ENCODE results near the gene ST6GALNAC6. TPM values are rescaled to one million over a fixed set of nuclear protein-coding genes. Genes with fewer than 3 reads are reported as not detected.
"Not testable (repeated sequence)": the region's sequence is repeated elsewhere in the genome, so short reads cannot be mapped to it uniquely, and the experiment has no call there.

Gene ST6GALNAC6
- total RNA-seq, 1 donor from 2014 or later = 31.1 TPM

DNA sequence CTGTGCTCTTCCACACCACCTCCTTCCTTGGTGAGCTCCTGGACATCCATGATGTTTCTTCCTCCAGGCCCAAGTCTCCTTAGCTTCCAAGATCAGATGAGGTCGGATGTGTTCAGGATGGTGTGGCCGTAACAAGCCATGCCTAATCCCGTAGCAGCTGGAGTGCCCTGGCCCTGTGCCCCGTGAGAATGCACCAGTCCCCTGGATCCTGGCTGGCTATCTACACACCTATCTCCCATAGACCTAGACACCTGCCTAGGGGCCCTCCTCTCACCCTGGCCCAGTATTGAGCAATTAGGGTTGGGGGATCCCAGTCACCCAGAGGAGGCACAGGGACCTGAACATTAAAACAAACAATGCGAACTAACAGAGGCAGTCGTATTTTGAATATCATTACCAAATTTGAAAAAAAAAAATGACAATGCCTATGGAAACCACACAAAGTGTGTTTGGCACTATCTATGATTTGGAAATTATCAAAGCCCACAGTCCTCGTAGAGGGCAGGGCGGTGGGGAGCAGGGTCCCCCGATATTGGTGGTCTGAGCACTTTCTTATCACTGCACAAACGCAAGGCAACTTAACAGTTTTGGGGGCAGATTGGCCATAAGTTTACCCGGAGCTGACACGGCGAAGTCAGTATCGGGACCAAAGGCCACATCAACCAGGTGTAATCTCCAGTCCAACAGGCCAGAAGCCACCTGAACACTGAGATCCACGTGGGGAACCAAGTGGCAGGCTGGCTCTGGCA lies 58.1 kb downstream of the ST6GALNAC6 start:
- Mint-ChIP-seq H3K27ac (no peak overlapping the region), H3K4me1 (ENCODE audit: low read depth) (no peaks in the 10 kb centered on the region), H3K27me3 (no peaks in the 10 kb centered on the region), H3K9me3 (ENCODE audit: low read depth) (no peaks in the 10 kb centered on the region), H3K4me3 (ENCODE audit: low read depth) (no peak overlapping the region), H3K36me3 (ENCODE audit: insufficient read depth) (no peaks in the 10 kb centered on the region)
- TF ChIP-seq, protein P1, sequence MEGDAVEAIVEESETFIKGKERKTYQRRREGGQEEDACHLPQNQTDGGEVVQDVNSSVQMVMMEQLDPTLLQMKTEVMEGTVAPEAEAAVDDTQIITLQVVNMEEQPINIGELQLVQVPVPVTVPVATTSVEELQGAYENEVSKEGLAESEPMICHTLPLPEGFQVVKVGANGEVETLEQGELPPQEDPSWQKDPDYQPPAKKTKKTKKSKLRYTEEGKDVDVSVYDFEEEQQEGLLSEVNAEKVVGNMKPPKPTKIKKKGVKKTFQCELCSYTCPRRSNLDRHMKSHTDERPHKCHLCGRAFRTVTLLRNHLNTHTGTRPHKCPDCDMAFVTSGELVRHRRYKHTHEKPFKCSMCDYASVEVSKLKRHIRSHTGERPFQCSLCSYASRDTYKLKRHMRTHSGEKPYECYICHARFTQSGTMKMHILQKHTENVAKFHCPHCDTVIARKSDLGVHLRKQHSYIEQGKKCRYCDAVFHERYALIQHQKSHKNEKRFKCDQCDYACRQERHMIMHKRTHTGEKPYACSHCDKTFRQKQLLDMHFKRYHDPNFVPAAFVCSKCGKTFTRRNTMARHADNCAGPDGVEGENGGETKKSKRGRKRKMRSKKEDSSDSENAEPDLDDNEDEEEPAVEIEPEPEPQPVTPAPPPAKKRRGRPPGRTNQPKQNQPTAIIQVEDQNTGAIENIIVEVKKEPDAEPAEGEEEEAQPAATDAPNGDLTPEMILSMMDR (IDR thresholded peaks at IDR 0.05; ENCODE audit: unreplicated experiment) = no peak
- DNase-seq (ENCODE audit: low spot score, unreplicated experiment) = no peak

DNA sequence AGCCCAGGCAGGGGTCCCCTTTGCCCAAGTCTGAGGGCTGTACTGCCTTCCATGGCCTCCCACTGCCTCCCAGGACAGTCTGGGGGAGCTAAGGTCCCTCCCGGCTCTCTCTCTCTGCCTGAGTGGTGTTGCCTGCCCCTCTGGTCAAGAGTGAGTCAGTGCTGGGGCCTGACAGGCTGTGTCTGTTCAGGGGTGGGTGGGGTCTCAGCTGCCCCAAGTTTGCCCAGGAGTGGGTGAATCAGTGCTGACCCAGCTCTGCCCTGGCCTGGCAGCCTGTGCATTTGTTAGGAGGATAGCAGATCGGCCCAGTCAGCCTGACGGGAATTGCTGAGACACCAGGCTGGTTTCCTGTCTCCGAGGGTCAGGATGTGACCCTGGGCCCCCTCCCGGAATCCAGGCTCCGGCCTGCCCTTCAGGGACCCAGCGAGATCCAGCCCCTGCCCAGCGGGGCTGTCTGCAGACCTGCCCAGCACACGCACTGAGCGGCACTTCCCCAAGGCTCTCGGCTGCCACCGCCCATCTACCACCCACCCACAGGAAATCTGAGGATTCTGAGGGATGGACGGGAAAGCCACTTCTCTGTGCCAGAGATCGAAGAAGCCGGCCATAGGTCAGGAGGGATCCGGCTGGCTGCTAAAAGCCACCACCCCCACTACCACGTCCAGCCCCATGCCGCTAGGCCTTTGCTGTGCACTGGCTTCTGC lies 60.9 kb downstream of the ST6GALNAC6 start:
- Mint-ChIP-seq H3K36me3 (ENCODE audit: insufficient read depth) (no peaks in the 10 kb centered on the region), H3K9me3 (ENCODE audit: low read depth) (no peaks in the 10 kb centered on the region), H3K4me1 (ENCODE audit: low read depth) (no peaks in the 10 kb centered on the region), H3K4me3 (ENCODE audit: low read depth) (no peak overlapping the region), H3K27me3 (no peaks in the 10 kb centered on the region), H3K27ac (no peak overlapping the region)
- TF ChIP-seq, protein P1 (IDR thresholded peaks at IDR 0.05; ENCODE audit: unreplicated experiment) = no peak
- DNase-seq (ENCODE audit: low spot score, unreplicated experiment) = no peak

DNA sequence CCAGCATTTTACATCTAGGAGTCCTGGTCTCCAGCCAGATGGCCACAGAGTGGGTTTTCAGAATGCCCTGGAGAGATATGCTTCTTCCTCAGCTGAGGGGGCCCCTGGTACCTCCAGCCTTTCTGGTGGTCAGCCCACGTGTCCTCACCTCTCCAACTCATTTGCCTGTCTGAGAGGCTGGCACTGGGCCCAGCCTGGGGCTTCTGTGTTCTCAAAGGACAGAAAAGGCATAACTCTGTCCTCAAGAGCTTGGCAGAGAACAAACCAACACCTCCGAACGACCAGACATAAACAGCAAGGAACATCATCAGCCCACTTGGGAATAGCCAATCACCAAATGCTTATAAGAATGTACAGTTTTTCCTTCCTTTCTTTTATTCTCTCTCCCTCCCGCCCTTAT lies 62.1 kb downstream of the ST6GALNAC6 start:
- no peak overlapping the region for H3K27ac Mint-ChIP-seq
- TF ChIP-seq, protein P1 (IDR thresholded peaks at IDR 0.05; ENCODE audit: unreplicated experiment) = no peak
- H3K4me1 Mint-ChIP-seq (ENCODE audit: low read depth) = no peaks in the 10 kb centered on the region
- H3K36me3 Mint-ChIP-seq (ENCODE audit: insufficient read depth) = no peaks in the 10 kb centered on the region
- no peak overlapping the region for H3K4me3 Mint-ChIP-seq (ENCODE audit: low read depth)
- H3K27me3 Mint-ChIP-seq = no peaks in the 10 kb centered on the region
- H3K9me3 Mint-ChIP-seq (ENCODE audit: low read depth) = no peaks in the 10 kb centered on the region
- no peak for DNase-seq (ENCODE audit: low spot score, unreplicated experiment)

DNA sequence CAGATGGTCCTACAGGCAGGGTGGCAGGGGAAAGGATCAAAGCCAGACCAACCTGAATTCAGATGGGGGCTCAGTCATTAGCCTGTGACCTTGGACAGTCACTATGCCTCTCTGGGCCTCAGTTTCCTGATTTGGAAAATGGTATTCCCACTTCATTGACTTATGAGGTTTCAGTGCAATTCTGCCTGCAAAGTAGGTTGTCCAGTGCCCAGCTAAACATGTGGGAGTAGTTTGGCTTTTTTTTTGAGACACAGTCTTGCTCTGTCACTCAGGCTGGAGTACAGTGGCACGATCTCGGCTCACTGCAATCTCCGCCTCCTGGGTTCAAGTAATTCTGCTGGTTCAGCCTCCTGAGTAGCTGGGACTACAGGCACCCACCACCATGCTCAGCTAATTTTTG lies 62.8 kb downstream of the ST6GALNAC6 start:
- H3K4me3 Mint-ChIP-seq (ENCODE audit: low read depth); H3K4me1 Mint-ChIP-seq (ENCODE audit: low read depth); H3K27ac Mint-ChIP-seq; H3K36me3 Mint-ChIP-seq (ENCODE audit: insufficient read depth); DNase-seq (ENCODE audit: low spot score, unreplicated experiment); H3K27me3 Mint-ChIP-seq; H3K9me3 Mint-ChIP-seq (ENCODE audit: low read depth): not testable (repeated sequence)

DNA sequence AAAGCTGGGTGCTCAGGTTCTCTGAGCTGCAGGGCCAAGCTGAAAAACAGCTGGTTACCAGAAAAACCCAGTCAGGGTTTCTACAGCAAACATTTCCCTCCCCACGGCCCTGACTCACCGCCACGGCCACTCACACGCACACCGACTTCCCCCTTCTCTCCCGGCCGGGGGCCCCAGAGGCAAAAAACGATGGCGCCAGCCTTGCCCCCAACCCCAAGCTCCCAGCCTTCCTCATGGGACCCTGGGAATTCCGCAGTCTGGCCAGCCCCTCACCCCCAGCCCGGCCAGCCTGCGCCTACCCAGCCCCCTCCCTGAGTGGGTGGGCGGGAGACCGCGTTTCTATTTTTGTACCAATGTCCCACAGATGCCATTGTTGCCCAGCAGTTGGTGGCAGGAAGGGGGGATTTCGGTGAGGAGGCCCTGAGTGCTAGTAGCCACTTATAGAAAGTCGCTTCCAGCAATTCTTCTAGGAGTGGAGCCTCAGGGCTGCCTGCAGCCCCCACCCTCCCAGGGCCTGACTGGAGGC lies 63.3 kb downstream of the ST6GALNAC6 start:
- H3K4me1 Mint-ChIP-seq (ENCODE audit: low read depth) = no peaks in the 10 kb centered on the region
- DNase-seq (ENCODE audit: low spot score, unreplicated experiment) = no peak
- no peaks in the 10 kb centered on the region for H3K36me3 Mint-ChIP-seq (ENCODE audit: insufficient read depth)
- H3K4me3 Mint-ChIP-seq (ENCODE audit: low read depth) = no peak overlapping the region
- no peak overlapping the region for H3K27ac Mint-ChIP-seq
- TF ChIP-seq, protein P1 (IDR thresholded peaks at IDR 0.05; ENCODE audit: unreplicated experiment) = no peak
- H3K9me3 Mint-ChIP-seq (ENCODE audit: low read depth) = no peaks in the 10 kb centered on the region
- H3K27me3 Mint-ChIP-seq = no peaks in the 10 kb centered on the region

Small RNA genes lying within 50 kb of the gene (microRNA-seq; reads per million reads assigned to microRNA genes)
- gene MIR4672 (ENCODE audit: borderline number of aligned reads, unreplicated experiment) = not detected

Other genes with a start within 250 kb of the ST6GALNAC6 start
- 1.2 and 1.3 TPM in 2 replicates for gene CFAP157, start 192.6 kb downstream of the ST6GALNAC6 start, total RNA-seq
- gene PTRH1, start 183.9 kb downstream of the ST6GALNAC6 start, total RNA-seq = 11.3 and 11.9 TPM in 2 replicates
- 0.07 TPM in 1 of 2 replicates, not detected in the other for gene TTC16, start 183.5 kb downstream of the ST6GALNAC6 start, total RNA-seq
- 21.8 and 24.2 TPM in 2 replicates for gene TOR2A, start 164.3 kb downstream of the ST6GALNAC6 start, total RNA-seq
- 2.0 and 2.6 TPM in 2 replicates for gene SH2D3C, start 120.9 kb downstream of the ST6GALNAC6 start, total RNA-seq
- gene CDK9, start 113.6 kb downstream of the ST6GALNAC6 start, total RNA-seq = 90.9 and 100 TPM in 2 replicates
- 75.0 and 78.4 TPM in 2 replicates for gene FPGS, start 96.7 kb downstream of the ST6GALNAC6 start, total RNA-seq
- 0.64 and 0.91 TPM in 2 replicates for gene ENG, start 44.9 kb downstream of the ST6GALNAC6 start, total RNA-seq
- gene AK1, start 21.9 kb downstream of the ST6GALNAC6 start, total RNA-seq = 46.2 and 46.5 TPM in 2 replicates
- 7.0 and 7.7 TPM in 2 replicates for gene ST6GALNAC4, start 17.4 kb upstream of the ST6GALNAC6 start, total RNA-seq
- 3.4 and 3.6 TPM in 2 replicates for gene PIP5KL1, start 31.2 kb upstream of the ST6GALNAC6 start, total RNA-seq
- 34.0 and 37.7 TPM in 2 replicates for gene DPM2, start 38.3 kb upstream of the ST6GALNAC6 start, total RNA-seq
- gene EEIG1, start 81.4 kb upstream of the ST6GALNAC6 start, total RNA-seq = 48.2 and 54.1 TPM in 2 replicates
- gene NAIF1, start 167.7 kb upstream of the ST6GALNAC6 start, total RNA-seq = 9.6 and 10.8 TPM in 2 replicates
- 9.7 and 10.0 TPM in 2 replicates for gene SLC25A25, start 168.6 kb upstream of the ST6GALNAC6 start, total RNA-seq
- gene PTGES2, start 228.1 kb upstream of the ST6GALNAC6 start, total RNA-seq = 60.4 and 61.5 TPM in 2 replicates
- gene LCN2, start 249.8 kb upstream of the ST6GALNAC6 start, total RNA-seq = not detected in 2 replicates